T-cell (primary cell): ENCODE measurements around the gene ISL2. TPM values are rescaled to one million over a fixed set of nuclear protein-coding genes. Genes with fewer than 3 reads are reported as not detected.

Source experiments
- ATAC-seq, 4 experiments: fragments of 200-7000 bp in 3 of 4; fragments of 150-1000 bp in 1 of 4; cut with Tn5 transposase; replicated peaks in 1 of 4; 1 replicate in 3 of 4; 2 replicates in 1 of 4; pipeline ENCODE4 v1.10.0; 2021; ENCODE audit warnings: moderate library complexity in 3 of 4, mild to moderate bottlenecking in 2 of 4, moderate number of reproducible peaks in 1 of 4
- CTCF ChIA-PET, 2 donors: fragments of 300-600 bp; sonication (Branson Sonifier 250); formaldehyde crosslinking; loops; one replicate each; lab custom pipeline; 2022; ENCODE audit warnings: antibody characterized with exemption in 2 of 2; lab: Charles Lee
- POLR2A ChIA-PET, 2 donors: fragments of 300-600 bp; sonication (Branson Sonifier 250); formaldehyde crosslinking; loops; one replicate each; lab custom pipeline; 2022; ENCODE audit warnings: antibody characterized with exemption in 2 of 2; lab: Charles Lee
- DNase-seq, 35 experiments: peaks; one replicate each; pipeline versions ENCODE4 v3.0.0 to v3.0.0-alpha.2; 2013 to 2023
- H3K27ac ChIP-seq: one replicate; pipeline ENCODE4 v1.5.1; 2013; ENCODE audit warnings: low read length
- H3K27me3 ChIP-seq, 2 experiments: replicated peaks in 1 of 2; 1 replicate in 1 of 2; 2 replicates in 1 of 2; pipeline versions ENCODE4 v1.6.1 to v1.7.0; 2013; ENCODE audit warnings: low read length in 1 of 2, mixed read lengths in 1 of 2; ENCODE audit not compliant: control insufficient read depth in 2 of 2, insufficient read depth in 2 of 2; ENCODE audit errors: extremely low read depth in 1 of 2
- H3K36me3 ChIP-seq, 2 donors: 1 replicate in 1 of 2; 2 replicates in 1 of 2; pipeline versions ENCODE4 v1.6.1 to v1.7.0; 2013; ENCODE audit warnings: low read length in 1 of 2; ENCODE audit not compliant: control insufficient read depth in 2 of 2, insufficient read depth in 1 of 2; ENCODE audit errors: extremely low read depth in 1 of 2
- H3K4me1 ChIP-seq, 2 experiments: 1 replicate in 1 of 2; 2 replicates in 1 of 2; pipeline versions ENCODE4 v1.6.1 to v1.7.0; 2013; ENCODE audit warnings: low read length in 2 of 2, mixed read lengths in 1 of 2; ENCODE audit not compliant: insufficient read depth in 2 of 2, control insufficient read depth in 1 of 2; ENCODE audit errors: extremely low read depth in 1 of 2
- H3K4me3 ChIP-seq, 2 donors: 1 replicate in 1 of 2; 2 replicates in 1 of 2; pipeline versions ENCODE4 v1.5.1 to v1.7.0; 2013; ENCODE audit warnings: mild to moderate bottlenecking in 2 of 2, low read length in 1 of 2, moderate library complexity in 1 of 2; ENCODE audit not compliant: control insufficient read depth in 1 of 2; ENCODE audit errors: extremely low read depth in 1 of 2
- H3K9me3 ChIP-seq: 2 replicates; pipeline ENCODE4 v1.7.0; 2013
- H3K27ac Mint-ChIP-seq, 2 donors: one replicate each; pipeline ENCODE4 v1.8.0; 2020 to 2021; ENCODE audit warnings: mild to moderate bottlenecking in 2 of 2, mixed read lengths in 2 of 2
- H3K27me3 Mint-ChIP-seq, 2 donors: one replicate each; pipeline ENCODE4 v1.8.0; 2021 to 2022; ENCODE audit warnings: mixed read lengths in 2 of 2
- H3K36me3 Mint-ChIP-seq: one replicate; pipeline ENCODE4 v1.8.0; 2021; ENCODE audit warnings: mixed read lengths
- H3K4me1 Mint-ChIP-seq, 3 donors: one replicate each; pipeline ENCODE4 v1.8.0; 2020 to 2022; ENCODE audit warnings: mixed read lengths in 3 of 3, mild to moderate bottlenecking in 1 of 3
- H3K4me3 Mint-ChIP-seq, 3 donors: one replicate each; pipeline ENCODE4 v1.8.0; 2020 to 2022; ENCODE audit warnings: mild to moderate bottlenecking in 3 of 3, mixed read lengths in 3 of 3, moderate library complexity in 3 of 3
- H3K9me3 Mint-ChIP-seq, 3 donors: one replicate each; pipeline ENCODE4 v1.8.0; 2020 to 2022; ENCODE audit warnings: mixed read lengths in 3 of 3
- WGBS: methylation state at CpG from one replicate; pipeline ENCODE4 v1.1.5; 2013; ENCODE audit warnings: missing lambda C conversion rate; ENCODE audit not compliant: insufficient coverage; 5-methylcytosine and 5-hydroxymethylcytosine counted together
- total RNA-seq, 35 experiments: library from RNA in 6 of 35; stranded (reverse) in 6 of 35; fragments of 120-200 nt in 1 of 35; gene quantifications; one replicate each; pipeline versions ENCODE4 v1.2.1 to v1.2.4 and lab custom pipeline; 2013 to 2026

Gene ISL2
- total RNA-seq, 5 donors from 2014 or later (not counting 1 experiment from before 2014, with no cell fraction given): 0.23 to 0.44 (median 0.26) TPM; not detected in 2

- Histone ChIP-seq H3K4me3 (no peak overlapping the region), H3K36me3 (peaks cover 0 to 6% of the 10 kb centered on the region in 2 donors), H3K4me1 (no peaks in the 10 kb centered on the region), H3K27me3 (no peaks in the 10 kb centered on the region), H3K9me3 (no peaks in the 10 kb centered on the region), H3K27ac (no peak overlapping the region)
- Mint-ChIP-seq H3K27me3 (no peaks in the 10 kb centered on the region), H3K9me3 (no peaks in the 10 kb centered on the region), H3K27ac (no peak overlapping the region), H3K4me3 (no peak overlapping the region), H3K4me1 (no peaks in the 10 kb centered on the region), H3K36me3 (peaks cover 59% of the 10 kb centered on the region)
- 100% methylated on average over 2 of the region's 4 CpGs for WGBS
- POLR2A ChIA-PET: no interaction called here
- DNase-seq (no peak), ATAC-seq (no peak)
- CTCF ChIA-PET: no interaction called here
These were observed 44.8 kb downstream of the ISL2 start for GRCh38 chr15:76381366-76381765.

- POLR2A ChIA-PET: no interaction called here
These were observed 46.6 kb downstream of the ISL2 start for GRCh38 chr15:76382987-76383728.

GRCh38 chr15:76384409-76384808 is 47.8 kb downstream of the ISL2 start:
- Histone ChIP-seq H3K36me3 (peaks cover 0 to 4% of the 10 kb centered on the region in 2 donors), H3K4me3 (no peak overlapping the region), H3K27ac (no peak overlapping the region), H3K9me3 (no peaks in the 10 kb centered on the region), H3K4me1 (no peaks in the 10 kb centered on the region), H3K27me3 (no peaks in the 10 kb centered on the region)
- H3K27me3 Mint-ChIP-seq: no peaks in the 10 kb centered on the region
- H3K4me1 Mint-ChIP-seq: no peaks in the 10 kb centered on the region
- no peak for ATAC-seq
- H3K27ac Mint-ChIP-seq: no peak overlapping the region
- no CpG with 5 or more reads among the region's 2 CpGs for WGBS
- no peak overlapping the region for H3K4me3 Mint-ChIP-seq
- H3K36me3 Mint-ChIP-seq: peaks cover 69% of the 10 kb centered on the region
- DNase-seq: no peak
- CTCF ChIA-PET: no interaction called here
- no peaks in the 10 kb centered on the region for H3K9me3 Mint-ChIP-seq
- POLR2A ChIA-PET: no interaction called here

More at GRCh38 chr15:76382987-76383728, 46.6 kb downstream of the ISL2 start:
- Mint-ChIP-seq H3K4me1 (no peaks in the 10 kb centered on the region), H3K9me3 (no peaks in the 10 kb centered on the region), H3K36me3 (peaks cover 70% of the 10 kb centered on the region), H3K27me3 (no peaks in the 10 kb centered on the region), H3K27ac (no peak overlapping the region), H3K4me3 (no peak overlapping the region)
- CTCF ChIA-PET: no interaction called here
- Histone ChIP-seq H3K9me3 (no peaks in the 10 kb centered on the region), H3K27me3 (no peaks in the 10 kb centered on the region), H3K4me3 (no peak overlapping the region), H3K4me1 (no peaks in the 10 kb centered on the region), H3K27ac (no peak overlapping the region), H3K36me3 (peaks cover 0 to 6% of the 10 kb centered on the region in 2 donors)
- DNase-seq (no peak), ATAC-seq (no peak)
- whole genome bisulfite sequencing: no CpG with 5 or more reads among the region's 2 CpGs

- POLR2A ChIA-PET: no interaction called here
- no peaks in the 10 kb centered on the region for H3K4me1 Mint-ChIP-seq
- no peak overlapping the region for H3K4me3 Mint-ChIP-seq
- no peaks in the 10 kb centered on the region for H3K27me3 ChIP-seq
- no peaks in the 10 kb centered on the region for H3K9me3 Mint-ChIP-seq
- no peaks in the 10 kb centered on the region for H3K9me3 ChIP-seq
- no peaks in the 10 kb centered on the region for H3K4me1 ChIP-seq
- H3K4me3 ChIP-seq: no peak overlapping the region
- peaks cover 0 to 4% of the 10 kb centered on the region in 2 donors for H3K36me3 ChIP-seq
- WGBS: no CpG with 5 or more reads among the region's 2 CpGs
- DNase-seq (no peak), ATAC-seq (no peak)
- H3K36me3 Mint-ChIP-seq: peaks cover 60% of the 10 kb centered on the region
- CTCF ChIA-PET: no interaction called here
- H3K27ac Mint-ChIP-seq: no peak overlapping the region
- no peaks in the 10 kb centered on the region for H3K27me3 Mint-ChIP-seq
- H3K27ac ChIP-seq: no peak overlapping the region
These were observed 49.6 kb downstream of the ISL2 start for GRCh38 chr15:76386178-76386577.

- no peaks in the 10 kb centered on the region for H3K9me3 Mint-ChIP-seq
- ATAC-seq (no peak), DNase-seq (no peak)
- H3K27me3 Mint-ChIP-seq: no peaks in the 10 kb centered on the region
- no peak overlapping the region for H3K27ac Mint-ChIP-seq
- H3K36me3 Mint-ChIP-seq: peaks cover 55% of the 10 kb centered on the region
- no peak overlapping the region for H3K4me3 ChIP-seq
- ChIA-PET POLR2A (no interaction called here), CTCF (no interaction called here)
- H3K9me3 ChIP-seq: no peaks in the 10 kb centered on the region
- WGBS: 100% methylated on average over 1 of the region's 2 CpGs
- no peak overlapping the region for H3K4me3 Mint-ChIP-seq
- no peaks in the 10 kb centered on the region for H3K36me3 ChIP-seq
- H3K27me3 ChIP-seq: no peaks in the 10 kb centered on the region
- no peak overlapping the region for H3K27ac ChIP-seq
- no peaks in the 10 kb centered on the region for H3K4me1 Mint-ChIP-seq
- H3K4me1 ChIP-seq: no peaks in the 10 kb centered on the region
These were observed 50.4 kb downstream of the ISL2 start for GRCh38 chr15:76386926-76387325.

- H3K27me3 Mint-ChIP-seq: no peaks in the 10 kb centered on the region
- no peaks in the 10 kb centered on the region for H3K9me3 Mint-ChIP-seq
- no peak for DNase-seq
- Histone ChIP-seq H3K27ac (no peak overlapping the region), H3K36me3 (no peaks in the 10 kb centered on the region), H3K9me3 (no peaks in the 10 kb centered on the region), H3K4me1 (no peaks in the 10 kb centered on the region), H3K4me3 (no peak overlapping the region), H3K27me3 (no peaks in the 10 kb centered on the region)
- H3K27ac Mint-ChIP-seq: no peak overlapping the region
- ChIA-PET CTCF (no interaction called here), POLR2A (no interaction called here)
- peaks cover 47% of the 10 kb centered on the region for H3K36me3 Mint-ChIP-seq
- no peak for ATAC-seq
- no peak overlapping the region for H3K4me3 Mint-ChIP-seq
- no peaks in the 10 kb centered on the region for H3K4me1 Mint-ChIP-seq
These were observed 54.0 kb downstream of the ISL2 start for GRCh38 chr15:76390571-76390970.
